Left lung (tissue), 10 donors: ENCODE results near the gene PAMR1. TPM values are rescaled to one million over a fixed set of nuclear protein-coding genes. Genes with fewer than 3 reads are reported as not detected.

Experiments used
- ATAC-seq: fragments of 200-7000 bp; cut with Tn5 transposase; one replicate; pipeline ENCODE4 v1.9.1; 2020; ENCODE audit warnings: moderate library complexity
- DNase-seq, 4 donors: peaks; one replicate each; pipeline ENCODE4 v3.0.0-alpha.2; 2013 to 2020
- H3K27ac ChIP-seq, 2 donors: fragments of 200-600 bp; sonication (generic) in 1 of 2; one replicate each; pipeline versions ENCODE4 v1.5.0 to v1.8.0; 2020 to 2021
- H3K27me3 ChIP-seq, 2 donors: fragments of 200-600 bp; sonication (generic) in 1 of 2; one replicate each; pipeline versions ENCODE4 v1.5.0 to v1.8.0; 2020 to 2021
- H3K36me3 ChIP-seq, 2 donors: fragments of 200-600 bp; sonication (generic) in 1 of 2; one replicate each; pipeline versions ENCODE4 v1.5.0 to v1.8.0; 2020 to 2021
- H3K4me1 ChIP-seq, 2 donors: fragments of 200-600 bp; one replicate each; pipeline ENCODE4 v1.8.0; 2021
- H3K4me3 ChIP-seq, 2 donors: fragments of 200-600 bp; sonication (generic) in 1 of 2; one replicate each; pipeline versions ENCODE4 v1.5.0 to v1.8.0; 2020 to 2021; ENCODE audit warnings: mild to moderate bottlenecking in 1 of 2
- H3K9me3 ChIP-seq, 2 donors: fragments of 200-600 bp; sonication (generic) in 1 of 2; one replicate each; pipeline versions ENCODE4 v1.5.0 to v1.8.0; 2020 to 2021
- CTCF ChIP-seq, 2 donors: fragments of 200-600 bp; sonication (generic) in 1 of 2; IDR thresholded peaks; one replicate each; pipeline versions ENCODE4 v1.5.0 to v1.8.0; 2021; ENCODE audit warnings: antibody characterized with exemption in 2 of 2
- intact Hi-C, 2 donors: fragments of 100-400 bp; cut with DNase I; formaldehyde crosslinking; loops; one replicate each; pipeline versions ENCODE4 v1.11.2 to v1.14.2; 2022
- polyA plus RNA-seq, 6 donors: library from polyadenylated mRNA; unstranded; fragments of 120-200 nt; gene quantifications; one replicate each; pipeline ENCODE4 v1.2.1, GENCODE V29; 2013; ENCODE audit not compliant: insufficient read length in 6 of 6
- total RNA-seq, 2 donors: library from RNA; stranded (reverse); fragmentation: NEBNext Ultra II Directional; extraction: Animal tissue kit (Norgen Biotek cat#: 25700); gene quantifications; one replicate each; pipeline ENCODE4 v1.2.1, GENCODE V29; 2021
- donor health status: DM: no; HTN: yes; CAD: no.
- donor health status: DM: no; HTN: no; CAD: no.

The PAMR1 gene
- total and polyA plus RNA-seq, 8 donors = 0.65 to 14.4 (median 9.1) TPM

- Histone ChIP-seq H3K9me3 (no peaks in the 10 kb centered on the region), H3K27me3 (no peaks in the 10 kb centered on the region), H3K4me1 (peaks cover 0 to 25% of the 10 kb centered on the region in 2 donors), H3K4me3 (peak overlapping the region in 1 of 2 donors; percentile 4), H3K36me3 (no peaks in the 10 kb centered on the region), H3K27ac (peak overlapping the region in 1 of 2 donors; percentile 57)
- TF ChIP-seq CTCF (IDR thresholded peaks at IDR 0.05) = peak; percentile 71 to 91
- intact Hi-C loops = loop anchor here in 1 of 2 donors (5.0 to 10.0 kb wide), 2 partner anchors 395 to 467 kb away; no protein-coding TSS in a partner anchor
- DNase-seq (peak; percentile 79 to 94 (median 86)), ATAC-seq (peak; percentile 92)
These were observed 133.3 kb downstream of the PAMR1 start for GRCh38 chr11:35391922-35392688.

GRCh38 chr11:35390737-35391682, 134.4 kb downstream of the PAMR1 start:
- no peaks in the 10 kb centered on the region for H3K27me3 ChIP-seq
- TF ChIP-seq CTCF (IDR thresholded peaks at IDR 0.05) = no peak
- ATAC-seq (peak; percentile 71), DNase-seq (peak in 1 of 4 donors; percentile 55)
- no peaks in the 10 kb centered on the region for H3K36me3 ChIP-seq
- no peaks in the 10 kb centered on the region for H3K9me3 ChIP-seq
- peaks cover 0 to 25% of the 10 kb centered on the region in 2 donors for H3K4me1 ChIP-seq
- peak overlapping the region; percentile 39 to 57 for H3K27ac ChIP-seq
- intact Hi-C loops = loop anchor here in 1 of 2 donors (5.0 to 10.0 kb wide), 2 partner anchors 394 to 466 kb away; no protein-coding TSS in a partner anchor
- peak overlapping the region in 1 of 2 donors; percentile 4 for H3K4me3 ChIP-seq

- intact Hi-C loops = loop anchor here in 1 of 2 donors (5.0 to 10.0 kb wide), 2 partner anchors 393 to 465 kb away; no protein-coding TSS in a partner anchor
- H3K4me1 ChIP-seq = peaks cover 0 to 25% of the 10 kb centered on the region in 2 donors
- ATAC-seq = peak; percentile 55
These were observed 135.4 kb downstream of the PAMR1 start for GRCh38 chr11:35389897-35390465.

GRCh38 chr11:35389112-35389511, 136.3 kb downstream of the PAMR1 start:
- H3K9me3 ChIP-seq = no peaks in the 10 kb centered on the region
- no peak overlapping the region for H3K27ac ChIP-seq
- no peaks in the 10 kb centered on the region for H3K36me3 ChIP-seq
- ATAC-seq (no peak), DNase-seq (no peak)
- no peak for TF ChIP-seq CTCF (IDR thresholded peaks at IDR 0.05)
- no peak overlapping the region for H3K4me3 ChIP-seq
- no peaks in the 10 kb centered on the region for H3K27me3 ChIP-seq
- intact Hi-C loops = no loop called here
- H3K4me1 ChIP-seq = peaks cover 0 to 25% of the 10 kb centered on the region in 2 donors

More at GRCh38 chr11:35389897-35390465, 135.4 kb downstream of the PAMR1 start:
- Histone ChIP-seq H3K27me3 (no peaks in the 10 kb centered on the region), H3K4me3 (no peak overlapping the region), H3K36me3 (no peaks in the 10 kb centered on the region), H3K9me3 (no peaks in the 10 kb centered on the region), H3K27ac (no peak overlapping the region)
- no peak for DNase-seq
- TF ChIP-seq CTCF (IDR thresholded peaks at IDR 0.05) = no peak
